Upper lobe of left lung (tissue), 4 donors: ENCODE data around the gene VSTM2L.

Source experiments
- CTCF ChIP-seq, 6 experiments: fragments of 450-650 bp in 4 of 6; fragments of 200-600 bp in 2 of 6; sonication (generic) in 2 of 6; IDR thresholded peaks; one replicate each; pipeline ENCODE4 v1.5.1; 2016 to 2019; ENCODE audit warnings: antibody characterized with exemption in 6 of 6
- EP300 ChIP-seq, 4 donors: sonication (generic); formaldehyde crosslinking; IDR thresholded peaks; one replicate each; pipeline ENCODE4 v1.5.1; 2017; ENCODE audit warnings: antibody characterized with exemption in 4 of 4, control low read depth in 2 of 4
- POLR2AphosphoS5 ChIP-seq, 2 donors: sonication (generic); formaldehyde crosslinking; IDR thresholded peaks; one replicate each; pipeline ENCODE4 v1.5.1; 2017; ENCODE audit warnings: antibody characterized with exemption in 2 of 2

GRCh38 chr20:37956107-37956585, 53.2 kb downstream of the VSTM2L start:
- TF ChIP-seq CTCF (IDR thresholded peaks at IDR 0.05) = no peak
- TF ChIP-seq POLR2AphosphoS5 (IDR thresholded peaks at IDR 0.05) = no peak
- TF ChIP-seq EP300 (IDR thresholded peaks at IDR 0.05) = no peak
